GM23338 (cell line): ENCODE measurements around the gene SH2D4B. TPM values are rescaled to one million over a fixed set of nuclear protein-coding genes. Genes with fewer than 3 reads are reported as not detected.
A peak's percentile ranks its signal among the peaks of the same experiment; 100 is the strongest.

Experiments
- ATAC-seq: fragments of 200-7000 bp; cut with Tn5 transposase; 3 replicates; pipeline ENCODE4 v1.9.1; 2020
- DNase-seq: peaks from one replicate; pipeline ENCODE4 v3.0.0-alpha.2; 2015; ENCODE audit warnings: low spot score
- H2AFZ ChIP-seq: fragments of 200-600 bp; sonication (generic); 2 replicates; pipeline ENCODE4 v1.8.0; 2016; ENCODE audit warnings: antibody characterized with exemption, mild to moderate bottlenecking, moderate library complexity
- H3F3A ChIP-seq: fragments of 200-600 bp; sonication (generic); replicated peaks from 2 replicates; pipeline ENCODE4 v1.8.0; 2017; ENCODE audit warnings: antibody characterized with exemption, mixed run types, low read depth
- H3K27ac ChIP-seq: fragments of 200-600 bp; sonication (generic); 2 replicates; pipeline ENCODE4 v1.6.1; 2016; ENCODE audit warnings: low read depth
- H3K27me3 ChIP-seq: fragments of 200-600 bp; sonication (generic); 2 replicates; pipeline ENCODE4 v1.8.0; 2016; ENCODE audit warnings: mild to moderate bottlenecking, mixed run types, moderate library complexity; ENCODE audit not compliant: insufficient read depth
- H3K36me3 ChIP-seq: fragments of 200-600 bp; sonication (generic); 2 replicates; pipeline ENCODE4 v1.8.0; 2016; ENCODE audit warnings: mild to moderate bottlenecking; ENCODE audit not compliant: insufficient read depth
- H3K4me1 ChIP-seq: fragments of 200-600 bp; sonication (generic); 2 replicates; pipeline ENCODE4 v1.8.0; 2016; ENCODE audit warnings: mild to moderate bottlenecking, moderate library complexity; ENCODE audit not compliant: insufficient read depth
- H3K4me2 ChIP-seq: fragments of 200-600 bp; sonication (generic); 2 replicates; pipeline ENCODE4 v1.7.1; 2017; ENCODE audit warnings: mixed run types
- H3K4me3 ChIP-seq: fragments of 200-600 bp; sonication (generic); 2 replicates; pipeline ENCODE4 v1.6.1; 2016; ENCODE audit warnings: mixed run types
- H3K79me2 ChIP-seq: fragments of 200-600 bp; sonication (generic); replicated peaks from 2 replicates; pipeline ENCODE4 v1.8.0; 2017; ENCODE audit warnings: mild to moderate bottlenecking; ENCODE audit not compliant: insufficient read depth
- H3K9me2 ChIP-seq: fragments of 200-600 bp; sonication (generic); 2 replicates; pipeline ENCODE4 v1.8.0; 2017; ENCODE audit not compliant: insufficient read depth
- H4K20me1 ChIP-seq: fragments of 200-600 bp; sonication (generic); replicated peaks from 2 replicates; pipeline ENCODE4 v1.8.0; 2017; ENCODE audit warnings: mild to moderate bottlenecking; ENCODE audit not compliant: insufficient read depth
- H3K27ac Mint-ChIP-seq: 2 replicates; pipeline ENCODE4 v1.8.0; 2020; ENCODE audit warnings: inconsistent platforms, mild to moderate bottlenecking, moderate library complexity, mixed read lengths
- H3K27me3 Mint-ChIP-seq: 3 replicates; pipeline ENCODE4 v1.8.0; 2022; ENCODE audit warnings: low read depth, mild to moderate bottlenecking, moderate library complexity, mixed read lengths, inconsistent platforms; ENCODE audit not compliant: insufficient read depth, poor library complexity
- H3K36me3 Mint-ChIP-seq: 3 replicates; pipeline ENCODE4 v1.8.0; 2021; ENCODE audit warnings: low read depth, mild to moderate bottlenecking, inconsistent platforms, moderate library complexity, mixed read lengths
- H3K4me1 Mint-ChIP-seq: 3 replicates; pipeline ENCODE4 v1.8.0; 2020; ENCODE audit warnings: mild to moderate bottlenecking, inconsistent platforms, mixed read lengths
- H3K4me3 Mint-ChIP-seq: 3 replicates; pipeline ENCODE4 v1.8.0; 2021; ENCODE audit warnings: moderate library complexity, mild to moderate bottlenecking, inconsistent platforms, mixed read lengths
- H3K9me3 Mint-ChIP-seq: 3 replicates; pipeline ENCODE4 v1.8.0; 2020; ENCODE audit warnings: moderate library complexity, mild to moderate bottlenecking, inconsistent platforms, mixed read lengths
- CREB1 ChIP-seq: fragments of 250-450 bp; sonication (Bioruptor Pico); IDR thresholded peaks from 2 replicates; pipeline ENCODE4 v1.5.0; 2020; ENCODE audit warnings: low read depth, mild to moderate bottlenecking, moderate library complexity
- EZH2 ChIP-seq: fragments of 200-600 bp; sonication (generic); IDR thresholded peaks from one replicate; pipeline ENCODE4 v1.8.0; 2017; ENCODE audit warnings: antibody characterized with exemption, mild to moderate bottlenecking, low read depth; ENCODE audit not compliant: unreplicated experiment
- EZH2phosphoT487 ChIP-seq: fragments of 200-600 bp; sonication (generic); IDR thresholded peaks from one replicate; pipeline ENCODE4 v1.8.1; 2018; ENCODE audit warnings: antibody characterized with exemption; ENCODE audit not compliant: unreplicated experiment
- JUNB ChIP-seq: IDR thresholded peaks from one replicate; pipeline ENCODE4 v1.6.1; 2016; ENCODE audit warnings: antibody characterized with exemption; ENCODE audit not compliant: unreplicated experiment
- NANOG ChIP-seq: IDR thresholded peaks from 2 replicates; pipeline ENCODE4 v1.6.1; 2016; ENCODE audit warnings: antibody characterized with exemption, borderline replicate concordance
- POLR2AphosphoS5 ChIP-seq: IDR thresholded peaks from 2 replicates; pipeline ENCODE4 v1.6.1; 2016; ENCODE audit warnings: antibody characterized with exemption, low read depth
- STAT1 ChIP-seq: IDR thresholded peaks from one replicate; pipeline ENCODE4 v1.6.1; 2016; ENCODE audit warnings: antibody characterized with exemption; ENCODE audit not compliant: unreplicated experiment
- ZNF114 ChIP-seq: fragments of 250-450 bp; sonication (Bioruptor Pico); IDR thresholded peaks from 2 replicates; pipeline ENCODE4 v1.5.0; 2020; ENCODE audit warnings: mild to moderate bottlenecking, moderate library complexity
- ZNF331 ChIP-seq: fragments of 250-450 bp; sonication (Bioruptor Pico); IDR thresholded peaks from 2 replicates; pipeline ENCODE4 v1.5.0; 2020; ENCODE audit warnings: low read depth, mild to moderate bottlenecking, moderate library complexity
- ZNF462 ChIP-seq: fragments of 250-450 bp; sonication (Bioruptor Pico); IDR thresholded peaks from 2 replicates; pipeline ENCODE4 v1.5.0; 2020; ENCODE audit warnings: mild to moderate bottlenecking, moderate library complexity
- polyA plus RNA-seq: library from polyadenylated mRNA; unstranded; fragments of >200 nt; fragmentation: Nextera tagmentation; extraction: Ambion mirVana; gene quantifications from 2 replicates; pipeline ENCODE4 v1.2.1, GENCODE V29; 2016
- total RNA-seq: library from RNA; depleted of rRNA; stranded (reverse); fragments of >200 nt; shearing (Covaris generic); gene quantifications from 2 replicates; pipeline ENCODE4 v1.2.3, GENCODE V29; 2014
- TF ChIP-seq, protein P1 (sequence below): IDR thresholded peaks from one replicate; pipeline ENCODE4 v1.6.1; 2018; ENCODE audit warnings: antibody characterized with exemption; ENCODE audit not compliant: unreplicated experiment
- TF ChIP-seq, protein P2 (sequence below): IDR thresholded peaks from 2 replicates; pipeline ENCODE4 v1.6.1; 2016; ENCODE audit warnings: antibody characterized with exemption
- TF ChIP-seq, protein P3 (sequence below), 2 experiments: fragments of 200-600 bp in 1 of 2; sonication (generic) in 1 of 2; conservative IDR thresholded peaks; 2 replicates each; pipeline versions ENCODE4 v1.5.1 to v1.6.1; 2016 to 2017; ENCODE audit warnings: antibody characterized with exemption in 2 of 2, low read depth in 2 of 2, mild to moderate bottlenecking in 2 of 2, moderate library complexity in 1 of 2

Gene SH2D4B
- total and polyA plus RNA-seq, 2 experiments from 2014 or later: 0.08 TPM; not detected in 1

GRCh38 chr10:80582286-80582960 lies 44.7 kb downstream of the SH2D4B start:
- no peaks in the 10 kb centered on the region for H3K27me3 ChIP-seq
- no peaks in the 10 kb centered on the region for H3K36me3 ChIP-seq
- Mint-ChIP-seq H3K9me3 (peaks cover 5% of the 10 kb centered on the region), H3K27ac (no peak overlapping the region), H3K4me1 (peaks cover 6% of the 10 kb centered on the region; the same call in 2 of the 3 replicates), H3K36me3 (peaks cover under 1% of the 10 kb centered on the region; the same call in 1 of the 3 replicates), H3K27me3 (peaks cover 2% of the 10 kb centered on the region), H3K4me3 (no peak overlapping the region)
- H3K4me3 ChIP-seq: no peak overlapping the region
- no peaks in the 10 kb centered on the region for H3K4me1 ChIP-seq
- H3K79me2 ChIP-seq: no peaks in the 10 kb centered on the region
- no peaks in the 10 kb centered on the region for H4K20me1 ChIP-seq
- no peak overlapping the region for H3K4me2 ChIP-seq
- H3F3A ChIP-seq: no peaks in the 10 kb centered on the region
- no peak overlapping the region for H3K27ac ChIP-seq
- H3K9me2 ChIP-seq: no peaks in the 10 kb centered on the region; the same call in 1 of the 2 replicates
- DNase-seq (no peak), ATAC-seq (no peak)
- peak overlapping the region; percentile 63; the same call in 1 of the 2 replicates for H2AFZ ChIP-seq
- TF ChIP-seq ZNF331 (CRISPR knock-in tag) (no peak), STAT1 (no peak), ZNF462 (CRISPR knock-in tag) (no peak), EZH2 (no peak), CREB1 (CRISPR knock-in tag) (no peak), POLR2AphosphoS5 (no peak), JUNB (no peak), EZH2phosphoT487 (no peak), NANOG (no peak), ZNF114 (CRISPR knock-in tag) (no peak)
- TF ChIP-seq, protein P1, sequence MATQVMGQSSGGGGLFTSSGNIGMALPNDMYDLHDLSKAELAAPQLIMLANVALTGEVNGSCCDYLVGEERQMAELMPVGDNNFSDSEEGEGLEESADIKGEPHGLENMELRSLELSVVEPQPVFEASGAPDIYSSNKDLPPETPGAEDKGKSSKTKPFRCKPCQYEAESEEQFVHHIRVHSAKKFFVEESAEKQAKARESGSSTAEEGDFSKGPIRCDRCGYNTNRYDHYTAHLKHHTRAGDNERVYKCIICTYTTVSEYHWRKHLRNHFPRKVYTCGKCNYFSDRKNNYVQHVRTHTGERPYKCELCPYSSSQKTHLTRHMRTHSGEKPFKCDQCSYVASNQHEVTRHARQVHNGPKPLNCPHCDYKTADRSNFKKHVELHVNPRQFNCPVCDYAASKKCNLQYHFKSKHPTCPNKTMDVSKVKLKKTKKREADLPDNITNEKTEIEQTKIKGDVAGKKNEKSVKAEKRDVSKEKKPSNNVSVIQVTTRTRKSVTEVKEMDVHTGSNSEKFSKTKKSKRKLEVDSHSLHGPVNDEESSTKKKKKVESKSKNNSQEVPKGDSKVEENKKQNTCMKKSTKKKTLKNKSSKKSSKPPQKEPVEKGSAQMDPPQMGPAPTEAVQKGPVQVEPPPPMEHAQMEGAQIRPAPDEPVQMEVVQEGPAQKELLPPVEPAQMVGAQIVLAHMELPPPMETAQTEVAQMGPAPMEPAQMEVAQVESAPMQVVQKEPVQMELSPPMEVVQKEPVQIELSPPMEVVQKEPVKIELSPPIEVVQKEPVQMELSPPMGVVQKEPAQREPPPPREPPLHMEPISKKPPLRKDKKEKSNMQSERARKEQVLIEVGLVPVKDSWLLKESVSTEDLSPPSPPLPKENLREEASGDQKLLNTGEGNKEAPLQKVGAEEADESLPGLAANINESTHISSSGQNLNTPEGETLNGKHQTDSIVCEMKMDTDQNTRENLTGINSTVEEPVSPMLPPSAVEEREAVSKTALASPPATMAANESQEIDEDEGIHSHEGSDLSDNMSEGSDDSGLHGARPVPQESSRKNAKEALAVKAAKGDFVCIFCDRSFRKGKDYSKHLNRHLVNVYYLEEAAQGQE: no peak
- TF ChIP-seq, protein P2, sequence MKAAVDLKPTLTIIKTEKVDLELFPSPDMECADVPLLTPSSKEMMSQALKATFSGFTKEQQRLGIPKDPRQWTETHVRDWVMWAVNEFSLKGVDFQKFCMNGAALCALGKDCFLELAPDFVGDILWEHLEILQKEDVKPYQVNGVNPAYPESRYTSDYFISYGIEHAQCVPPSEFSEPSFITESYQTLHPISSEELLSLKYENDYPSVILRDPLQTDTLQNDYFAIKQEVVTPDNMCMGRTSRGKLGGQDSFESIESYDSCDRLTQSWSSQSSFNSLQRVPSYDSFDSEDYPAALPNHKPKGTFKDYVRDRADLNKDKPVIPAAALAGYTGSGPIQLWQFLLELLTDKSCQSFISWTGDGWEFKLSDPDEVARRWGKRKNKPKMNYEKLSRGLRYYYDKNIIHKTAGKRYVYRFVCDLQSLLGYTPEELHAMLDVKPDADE: no peak
- TF ChIP-seq, protein P3, sequence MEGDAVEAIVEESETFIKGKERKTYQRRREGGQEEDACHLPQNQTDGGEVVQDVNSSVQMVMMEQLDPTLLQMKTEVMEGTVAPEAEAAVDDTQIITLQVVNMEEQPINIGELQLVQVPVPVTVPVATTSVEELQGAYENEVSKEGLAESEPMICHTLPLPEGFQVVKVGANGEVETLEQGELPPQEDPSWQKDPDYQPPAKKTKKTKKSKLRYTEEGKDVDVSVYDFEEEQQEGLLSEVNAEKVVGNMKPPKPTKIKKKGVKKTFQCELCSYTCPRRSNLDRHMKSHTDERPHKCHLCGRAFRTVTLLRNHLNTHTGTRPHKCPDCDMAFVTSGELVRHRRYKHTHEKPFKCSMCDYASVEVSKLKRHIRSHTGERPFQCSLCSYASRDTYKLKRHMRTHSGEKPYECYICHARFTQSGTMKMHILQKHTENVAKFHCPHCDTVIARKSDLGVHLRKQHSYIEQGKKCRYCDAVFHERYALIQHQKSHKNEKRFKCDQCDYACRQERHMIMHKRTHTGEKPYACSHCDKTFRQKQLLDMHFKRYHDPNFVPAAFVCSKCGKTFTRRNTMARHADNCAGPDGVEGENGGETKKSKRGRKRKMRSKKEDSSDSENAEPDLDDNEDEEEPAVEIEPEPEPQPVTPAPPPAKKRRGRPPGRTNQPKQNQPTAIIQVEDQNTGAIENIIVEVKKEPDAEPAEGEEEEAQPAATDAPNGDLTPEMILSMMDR (conservative IDR thresholded peaks at IDR 0.05; ENCODE audit: low read depth in 2 of 2): no peak
